DMS79 (cell line): ENCODE data around the gene RAVER1.

ENCODE experiments used
- DNase-seq: peaks from one replicate; lab custom pipeline; 2025; lab: John Stamatoyannopoulos, UW

The RAVER1 gene

DNA sequence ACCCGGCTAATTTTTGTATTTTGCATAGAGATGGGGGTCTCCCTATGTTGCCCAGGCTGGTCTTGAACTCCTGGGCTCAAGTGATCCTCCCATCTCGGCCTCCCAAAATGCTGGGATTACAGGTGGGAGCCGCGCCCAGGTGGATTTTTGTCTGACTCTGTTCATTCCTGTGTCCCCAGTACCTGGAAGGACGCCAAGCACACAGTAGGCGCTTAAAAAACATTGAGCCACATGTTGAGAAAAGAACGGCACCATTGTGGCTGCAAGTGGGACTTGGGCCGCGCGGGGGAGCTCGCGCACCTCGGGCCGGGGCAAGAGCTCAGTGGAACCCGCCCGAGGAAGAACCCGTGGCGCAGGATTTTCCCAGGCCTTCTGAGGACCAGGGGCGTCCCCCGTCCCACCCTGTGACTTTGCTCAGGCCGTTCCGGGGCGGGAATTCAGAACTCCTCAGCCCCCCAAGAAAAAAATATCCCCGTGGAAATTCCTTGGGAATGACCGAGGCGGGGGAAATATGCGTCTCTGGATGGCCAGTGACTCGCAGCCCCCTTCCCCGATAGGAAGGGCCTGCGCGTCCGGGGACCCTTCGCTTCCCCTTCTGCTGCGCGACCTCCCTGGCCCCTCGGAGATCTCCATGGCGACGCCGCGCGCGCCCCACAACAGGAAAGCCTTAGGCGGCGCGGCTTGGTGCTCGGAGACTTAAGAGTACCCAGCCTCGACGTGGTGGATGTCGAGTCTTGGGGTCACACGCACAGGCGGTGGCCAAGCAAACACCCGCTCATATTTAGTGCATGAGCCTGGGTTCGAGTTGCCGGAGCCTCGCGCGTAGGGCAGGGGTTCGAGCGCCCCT, 63.8 kb downstream of the RAVER1 start:
- DNase-seq, result no peak

- no peak for DNase-seq
These were observed 65.3 kb downstream of the RAVER1 start for GRCh38 chr19:10268071-10268470.

GRCh38 chr19:10266706-10267105, 66.6 kb downstream of the RAVER1 start:
- no peak for DNase-seq
